ENCODE measurements around the gene CSE1L.

Gene CSE1L, protein sequence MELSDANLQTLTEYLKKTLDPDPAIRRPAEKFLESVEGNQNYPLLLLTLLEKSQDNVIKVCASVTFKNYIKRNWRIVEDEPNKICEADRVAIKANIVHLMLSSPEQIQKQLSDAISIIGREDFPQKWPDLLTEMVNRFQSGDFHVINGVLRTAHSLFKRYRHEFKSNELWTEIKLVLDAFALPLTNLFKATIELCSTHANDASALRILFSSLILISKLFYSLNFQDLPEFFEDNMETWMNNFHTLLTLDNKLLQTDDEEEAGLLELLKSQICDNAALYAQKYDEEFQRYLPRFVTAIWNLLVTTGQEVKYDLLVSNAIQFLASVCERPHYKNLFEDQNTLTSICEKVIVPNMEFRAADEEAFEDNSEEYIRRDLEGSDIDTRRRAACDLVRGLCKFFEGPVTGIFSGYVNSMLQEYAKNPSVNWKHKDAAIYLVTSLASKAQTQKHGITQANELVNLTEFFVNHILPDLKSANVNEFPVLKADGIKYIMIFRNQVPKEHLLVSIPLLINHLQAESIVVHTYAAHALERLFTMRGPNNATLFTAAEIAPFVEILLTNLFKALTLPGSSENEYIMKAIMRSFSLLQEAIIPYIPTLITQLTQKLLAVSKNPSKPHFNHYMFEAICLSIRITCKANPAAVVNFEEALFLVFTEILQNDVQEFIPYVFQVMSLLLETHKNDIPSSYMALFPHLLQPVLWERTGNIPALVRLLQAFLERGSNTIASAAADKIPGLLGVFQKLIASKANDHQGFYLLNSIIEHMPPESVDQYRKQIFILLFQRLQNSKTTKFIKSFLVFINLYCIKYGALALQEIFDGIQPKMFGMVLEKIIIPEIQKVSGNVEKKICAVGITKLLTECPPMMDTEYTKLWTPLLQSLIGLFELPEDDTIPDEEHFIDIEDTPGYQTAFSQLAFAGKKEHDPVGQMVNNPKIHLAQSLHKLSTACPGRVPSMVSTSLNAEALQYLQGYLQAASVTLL

DNA sequence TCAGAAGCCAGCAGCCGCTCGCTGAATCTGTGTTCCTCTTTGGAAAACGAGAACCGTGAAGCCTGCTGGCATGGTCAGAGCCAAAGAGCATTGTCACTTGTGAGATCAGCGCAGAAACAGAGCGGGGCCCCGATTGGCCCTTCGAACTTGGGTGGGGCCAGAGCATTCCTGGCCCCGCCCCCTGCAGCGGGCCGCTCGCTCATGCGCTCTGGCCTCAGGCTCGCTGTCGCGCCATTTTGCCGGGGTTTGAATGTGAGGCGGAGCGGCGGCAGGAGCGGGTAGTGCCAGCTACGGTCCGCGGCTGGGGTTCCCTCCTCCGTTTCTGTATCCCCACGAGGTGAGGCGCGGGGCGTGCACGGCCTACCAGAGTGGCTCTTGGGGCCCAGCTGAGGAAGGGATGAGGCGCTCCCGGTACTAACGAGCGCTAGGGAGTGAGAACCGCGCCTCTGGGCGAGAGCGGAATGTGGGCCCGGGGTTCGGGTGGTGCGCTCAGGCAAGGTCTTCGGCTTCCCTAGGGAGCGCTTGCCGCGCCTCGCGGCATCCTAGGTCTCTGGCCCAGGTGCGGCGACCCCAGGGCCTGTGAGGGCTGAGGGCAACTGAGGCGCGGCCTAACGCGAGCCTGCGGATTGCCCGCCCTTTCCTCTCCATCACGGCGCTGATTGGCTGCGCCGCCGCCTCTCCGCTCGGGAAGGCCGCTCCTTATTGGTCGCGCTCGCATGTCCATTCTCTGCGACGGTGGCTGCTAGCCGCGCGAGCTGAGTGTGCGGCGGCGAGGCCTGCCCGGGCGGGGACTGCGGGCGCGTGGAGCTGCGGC is at the start of gene CSE1L:
TSS of gene CSE1L (plus strand) at position 226 of the 814 bp plus-strand sequence. CDS start 12,152 bp downstream, outside the sequence.
- TF ChIP-seq, protein P1, sequence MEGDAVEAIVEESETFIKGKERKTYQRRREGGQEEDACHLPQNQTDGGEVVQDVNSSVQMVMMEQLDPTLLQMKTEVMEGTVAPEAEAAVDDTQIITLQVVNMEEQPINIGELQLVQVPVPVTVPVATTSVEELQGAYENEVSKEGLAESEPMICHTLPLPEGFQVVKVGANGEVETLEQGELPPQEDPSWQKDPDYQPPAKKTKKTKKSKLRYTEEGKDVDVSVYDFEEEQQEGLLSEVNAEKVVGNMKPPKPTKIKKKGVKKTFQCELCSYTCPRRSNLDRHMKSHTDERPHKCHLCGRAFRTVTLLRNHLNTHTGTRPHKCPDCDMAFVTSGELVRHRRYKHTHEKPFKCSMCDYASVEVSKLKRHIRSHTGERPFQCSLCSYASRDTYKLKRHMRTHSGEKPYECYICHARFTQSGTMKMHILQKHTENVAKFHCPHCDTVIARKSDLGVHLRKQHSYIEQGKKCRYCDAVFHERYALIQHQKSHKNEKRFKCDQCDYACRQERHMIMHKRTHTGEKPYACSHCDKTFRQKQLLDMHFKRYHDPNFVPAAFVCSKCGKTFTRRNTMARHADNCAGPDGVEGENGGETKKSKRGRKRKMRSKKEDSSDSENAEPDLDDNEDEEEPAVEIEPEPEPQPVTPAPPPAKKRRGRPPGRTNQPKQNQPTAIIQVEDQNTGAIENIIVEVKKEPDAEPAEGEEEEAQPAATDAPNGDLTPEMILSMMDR (IDR thresholded peaks at IDR 0.05) = peak; percentile 80
- Histone ChIP-seq H3K4me1 (ENCODE audit: control insufficient read depth in 1 of 2, insufficient read depth in 1 of 2, low read depth in 1 of 2, low read length in 1 of 2) (peaks cover 26 to 28% of the 10 kb centered on the region in 2 experiments), H3K4me3 (ENCODE audit: low read depth in 1 of 2, low read length in 1 of 2) (peak within 1 kb of the TSS; percentile 100), H3K27me3 (no peaks in the 10 kb centered on the region), H3K36me3 (no peaks in the 10 kb centered on the region), H3K27ac (peak within 1 kb of the TSS; percentile 99), H3K9me3 (no peaks in the 10 kb centered on the region)

DNA sequence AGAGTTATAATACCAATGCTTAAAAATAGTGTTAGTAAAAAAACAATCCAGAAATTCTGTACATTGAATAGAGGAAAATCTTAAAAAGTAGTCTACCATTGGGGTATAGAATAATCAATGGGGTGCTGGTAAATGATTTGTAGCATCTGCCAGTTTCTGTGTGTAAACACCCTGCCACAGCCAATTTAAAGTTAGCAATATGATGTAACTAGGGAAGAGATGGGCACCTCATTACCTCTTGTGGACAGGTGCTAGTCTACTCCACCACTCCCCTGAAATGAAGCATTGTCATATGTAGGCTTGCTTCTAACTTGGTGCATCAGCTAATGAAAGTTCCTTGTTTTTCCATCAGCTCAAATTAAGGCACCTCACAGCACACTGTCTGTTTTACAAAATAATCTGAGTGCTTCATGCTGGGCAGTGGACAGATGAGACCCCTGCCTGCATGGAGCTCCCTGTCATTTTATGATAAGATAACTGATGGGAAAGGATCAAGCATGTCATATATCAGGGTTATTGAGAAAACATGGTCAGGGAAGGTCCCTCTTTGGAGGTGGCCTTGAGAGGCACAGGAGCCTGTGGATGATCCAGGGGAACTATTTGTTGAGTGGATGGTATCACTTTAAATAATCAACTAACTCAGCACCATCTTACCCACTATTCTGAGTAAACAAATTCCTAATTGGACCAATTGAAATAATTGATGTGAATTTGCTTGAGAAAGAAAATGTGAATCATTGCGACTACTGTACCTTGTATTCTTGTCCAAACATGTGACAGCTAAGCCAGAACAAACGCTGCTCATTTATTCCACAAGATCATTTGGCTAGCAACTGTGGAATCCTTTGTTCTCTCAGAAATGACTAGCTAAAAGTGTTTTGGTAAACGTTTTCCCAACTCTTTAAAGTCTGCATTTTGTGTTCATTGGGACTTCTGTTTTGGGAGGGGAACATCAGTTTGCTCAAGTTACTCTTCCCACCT is 45.9 kb upstream of the CSE1L start:
- H3K27ac ChIP-seq = no peak overlapping the region
- peaks cover 57% of the 10 kb centered on the region for H3K36me3 ChIP-seq
- H3K9me3 ChIP-seq = no peaks in the 10 kb centered on the region
- no peaks in the 10 kb centered on the region for H3K27me3 ChIP-seq
- TF ChIP-seq, protein P1 (IDR thresholded peaks at IDR 0.05) = no peak
- H3K4me3 ChIP-seq (ENCODE audit: low read depth in 1 of 2, low read length in 1 of 2) = no peak overlapping the region
- H3K4me1 ChIP-seq (ENCODE audit: control insufficient read depth in 1 of 2, insufficient read depth in 1 of 2, low read depth in 1 of 2, low read length in 1 of 2) = no peaks in the 10 kb centered on the region

DNA sequence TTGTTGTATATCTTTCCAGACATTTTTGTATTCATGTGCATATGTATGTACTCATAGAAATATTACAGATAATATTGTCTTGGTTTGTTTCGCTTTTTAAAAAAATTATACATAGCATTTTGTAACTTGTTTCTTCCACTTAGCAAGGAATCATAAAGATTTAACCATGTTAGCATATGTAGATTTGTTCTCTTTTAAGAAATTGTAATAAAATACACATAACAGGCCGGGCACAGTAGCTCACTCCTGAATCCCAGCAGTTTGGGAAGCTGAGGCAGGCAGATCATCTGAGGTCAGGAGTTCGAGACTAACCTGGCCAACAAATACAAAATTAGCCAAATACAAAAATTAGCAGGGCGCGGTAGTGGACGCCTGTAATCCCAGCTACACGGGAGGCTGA is 44.4 kb upstream of the CSE1L start:
- Histone ChIP-seq H3K4me1 (ENCODE audit: control insufficient read depth in 1 of 2, insufficient read depth in 1 of 2, low read depth in 1 of 2, low read length in 1 of 2) (no peaks in the 10 kb centered on the region), H3K36me3 (peaks cover 62% of the 10 kb centered on the region)
- TF ChIP-seq, protein P1 (IDR thresholded peaks at IDR 0.05) = no peak

DNA sequence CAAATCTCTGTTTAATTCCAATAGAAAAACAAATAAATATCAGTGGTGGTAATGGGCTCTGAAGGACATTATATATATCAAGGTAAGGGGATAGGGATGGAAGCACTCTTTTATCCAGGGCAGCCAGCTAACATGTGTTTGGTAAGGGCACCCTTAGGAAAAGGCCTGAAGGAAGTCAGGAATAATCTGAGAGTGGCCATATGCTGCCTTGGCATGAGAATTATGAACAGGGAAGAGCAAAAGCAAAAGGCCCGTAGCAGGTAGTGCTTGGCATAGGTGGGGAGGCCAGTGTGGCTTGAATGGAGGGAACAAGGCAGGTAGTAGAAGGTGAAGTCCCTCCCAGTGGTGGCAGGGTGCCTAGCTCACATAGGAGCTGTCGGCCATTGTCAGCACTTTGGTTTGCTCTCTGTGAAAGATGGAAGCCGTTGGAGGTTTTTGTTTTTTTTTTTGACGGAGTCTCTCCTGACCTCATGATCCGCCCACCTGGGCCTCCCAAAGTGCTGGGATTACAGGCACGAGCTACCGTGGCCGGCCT is 39.6 kb upstream of the CSE1L start:
- Histone ChIP-seq H3K36me3 (peaks cover 40% of the 10 kb centered on the region), H3K27me3 (no peaks in the 10 kb centered on the region), H3K4me3 (ENCODE audit: low read depth in 1 of 2, low read length in 1 of 2) (no peak overlapping the region), H3K4me1 (ENCODE audit: control insufficient read depth in 1 of 2, insufficient read depth in 1 of 2, low read depth in 1 of 2, low read length in 1 of 2) (no peaks in the 10 kb centered on the region), H3K9me3 (no peaks in the 10 kb centered on the region), H3K27ac (no peak overlapping the region)
- TF ChIP-seq, protein P1 (IDR thresholded peaks at IDR 0.05) = no peak

More for the DNA sequence above, 44.4 kb upstream of the CSE1L start:
- Histone ChIP-seq H3K9me3 (no peaks in the 10 kb centered on the region), H3K27me3 (no peaks in the 10 kb centered on the region), H3K4me3 (ENCODE audit: low read depth in 1 of 2, low read length in 1 of 2) (no peak overlapping the region), H3K27ac (no peak overlapping the region)

Measured in neutrophil (primary cell).